NCI-H1048 (cell line): ENCODE measurements around the gene AHCTF1.

Experiments
- DNase-seq: peaks from one replicate; lab custom pipeline; 2025; lab: John Stamatoyannopoulos, UW

Gene AHCTF1

GRCh38 chr1:246798606-246799496 is 132.9 kb downstream of the AHCTF1 start:
- DNase-seq: no peak

- DNase-seq: no peak
Observed at GRCh38 chr1:246798107-246798506, 133.6 kb downstream of the AHCTF1 start.

DNA sequence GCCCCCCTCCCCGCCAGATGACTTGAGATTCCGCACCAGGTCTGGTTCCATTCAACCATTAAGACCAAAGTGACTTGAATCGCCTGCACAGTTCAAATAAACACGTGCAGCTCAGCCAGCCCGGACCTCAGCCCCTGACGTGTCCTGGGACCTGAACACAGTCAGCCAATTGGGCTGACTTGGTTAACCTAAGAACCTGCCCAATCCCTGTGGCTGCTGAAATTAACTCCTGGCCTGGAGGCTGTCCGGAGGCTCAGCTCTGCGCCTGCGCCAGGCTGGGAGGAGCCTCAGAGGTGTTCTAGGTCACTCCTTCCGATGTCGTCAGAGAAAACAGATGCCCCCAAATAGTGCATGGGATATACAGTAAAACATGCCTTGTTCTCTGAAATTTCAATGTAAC is 134.2 kb downstream of the AHCTF1 start:
- DNase-seq: no peak

DNA sequence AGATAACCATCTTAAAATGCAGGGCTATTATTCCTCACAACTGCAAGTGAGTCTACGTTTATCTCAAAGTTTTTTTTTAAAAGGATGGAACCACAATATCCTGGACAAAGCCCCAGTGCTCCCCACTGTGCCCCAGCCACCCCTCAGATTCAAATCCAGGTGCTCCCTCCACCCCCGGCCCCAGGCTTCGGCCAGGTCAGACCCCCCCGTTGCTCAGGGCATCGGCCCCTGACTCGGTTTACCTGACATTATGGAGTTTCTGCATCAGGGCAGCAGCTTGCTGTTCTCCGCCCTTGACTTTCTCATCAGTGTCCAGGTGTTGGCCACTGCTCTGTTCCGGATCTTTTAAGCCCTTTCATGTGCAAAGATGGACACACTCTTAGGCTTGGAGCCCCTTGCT is 134.6 kb downstream of the AHCTF1 start:
- no peak for DNase-seq

- DNase-seq: no peak
Observed at GRCh38 chr1:246795906-246796694, 135.6 kb downstream of the AHCTF1 start.

DNA sequence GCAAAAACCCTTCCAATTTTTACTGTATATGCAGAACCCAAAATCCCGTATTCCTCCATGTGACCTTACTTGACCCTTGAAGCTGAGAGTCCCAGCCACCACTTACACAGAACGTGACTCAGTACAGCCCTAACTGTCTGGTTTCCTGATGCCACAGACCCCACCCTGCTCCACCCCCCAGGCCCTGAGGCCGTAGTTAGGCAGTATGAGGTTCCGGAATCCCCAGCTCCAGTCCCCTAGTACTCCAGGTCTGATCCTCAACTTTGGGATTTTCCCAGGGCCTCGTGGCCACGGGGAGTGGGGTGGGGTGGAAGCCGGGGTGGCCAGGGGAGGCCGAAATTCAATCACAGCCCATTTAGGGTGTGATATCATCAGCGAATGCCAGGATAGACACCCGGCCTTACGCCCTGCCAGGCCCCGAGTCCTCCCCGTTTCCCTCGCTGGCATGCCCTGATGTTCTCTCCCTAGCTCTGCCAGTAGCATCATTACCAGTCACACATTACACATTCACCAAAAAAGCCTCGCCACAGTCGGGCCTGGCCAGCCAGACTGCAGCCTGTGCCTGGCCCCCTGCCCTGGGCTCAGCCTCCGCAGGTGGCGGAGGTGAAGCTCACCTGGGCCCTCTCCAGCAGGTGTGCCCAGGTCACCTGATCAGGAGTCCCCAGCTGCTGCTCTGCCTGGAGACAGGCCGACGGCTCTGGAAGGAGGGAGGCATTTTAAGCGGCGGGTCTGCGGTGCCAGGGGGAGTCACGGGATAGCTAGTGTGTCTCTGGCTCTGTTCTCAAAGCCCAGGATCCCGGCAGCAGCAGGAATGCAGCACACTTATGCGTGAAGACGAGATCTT is 136.7 kb downstream of the AHCTF1 start:
- DNase-seq: no peak

- DNase-seq: no peak
Observed at GRCh38 chr1:246794048-246794827, 137.5 kb downstream of the AHCTF1 start.

DNA sequence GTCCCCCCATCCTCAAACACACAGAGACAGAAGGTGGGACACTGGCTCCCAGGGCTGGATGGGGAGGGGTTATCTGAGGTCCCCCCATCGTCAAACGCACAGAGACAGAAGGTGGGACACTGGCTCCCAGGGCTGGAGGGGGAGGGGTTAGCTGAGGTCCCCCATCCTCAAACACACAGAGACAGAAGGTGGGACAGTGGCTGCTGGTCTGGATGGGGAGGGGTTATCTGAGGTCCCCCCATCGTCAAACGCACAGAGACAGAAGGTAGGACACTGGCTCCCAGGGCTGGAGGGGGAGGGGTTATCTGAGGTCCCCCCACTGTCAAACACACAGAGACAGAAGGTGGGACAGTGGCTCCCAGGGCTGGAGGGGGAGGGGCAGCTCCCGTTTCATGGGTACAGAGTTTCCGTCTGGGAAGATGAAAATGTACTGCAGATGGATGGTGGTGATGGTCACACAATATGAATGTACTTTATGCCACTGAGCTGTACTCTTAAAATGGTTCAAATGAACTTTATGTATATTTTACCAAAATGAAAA is 138.3 kb downstream of the AHCTF1 start:
- no peak for DNase-seq

- no peak for DNase-seq
Observed at GRCh38 chr1:246792603-246793002, 139.1 kb downstream of the AHCTF1 start.

GRCh38 chr1:246791303-246791918 is 140.3 kb downstream of the AHCTF1 start:
- no peak for DNase-seq

GRCh38 chr1:246790833-246791232 is 140.9 kb downstream of the AHCTF1 start:
- no peak for DNase-seq

DNA sequence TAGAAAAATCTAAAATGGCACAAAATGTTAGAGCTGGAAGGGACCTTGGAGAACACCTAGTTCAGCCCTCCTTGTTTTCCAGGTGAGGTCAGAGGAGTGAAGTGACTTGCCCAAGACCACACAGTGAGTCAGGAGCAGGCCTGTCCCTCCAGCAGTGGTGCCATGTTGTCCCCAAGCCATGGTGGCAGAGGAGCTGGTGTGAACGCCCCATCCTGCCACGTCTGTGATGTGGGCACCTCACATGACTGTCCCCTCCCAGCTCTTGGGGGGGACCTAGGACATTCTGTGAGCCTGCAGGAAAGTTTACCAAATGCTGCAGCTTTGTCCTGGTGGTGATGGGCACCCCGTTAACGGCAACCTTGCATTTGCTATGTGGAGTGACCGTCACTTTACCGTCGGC is 141.4 kb downstream of the AHCTF1 start:
- DNase-seq: no peak

DNA sequence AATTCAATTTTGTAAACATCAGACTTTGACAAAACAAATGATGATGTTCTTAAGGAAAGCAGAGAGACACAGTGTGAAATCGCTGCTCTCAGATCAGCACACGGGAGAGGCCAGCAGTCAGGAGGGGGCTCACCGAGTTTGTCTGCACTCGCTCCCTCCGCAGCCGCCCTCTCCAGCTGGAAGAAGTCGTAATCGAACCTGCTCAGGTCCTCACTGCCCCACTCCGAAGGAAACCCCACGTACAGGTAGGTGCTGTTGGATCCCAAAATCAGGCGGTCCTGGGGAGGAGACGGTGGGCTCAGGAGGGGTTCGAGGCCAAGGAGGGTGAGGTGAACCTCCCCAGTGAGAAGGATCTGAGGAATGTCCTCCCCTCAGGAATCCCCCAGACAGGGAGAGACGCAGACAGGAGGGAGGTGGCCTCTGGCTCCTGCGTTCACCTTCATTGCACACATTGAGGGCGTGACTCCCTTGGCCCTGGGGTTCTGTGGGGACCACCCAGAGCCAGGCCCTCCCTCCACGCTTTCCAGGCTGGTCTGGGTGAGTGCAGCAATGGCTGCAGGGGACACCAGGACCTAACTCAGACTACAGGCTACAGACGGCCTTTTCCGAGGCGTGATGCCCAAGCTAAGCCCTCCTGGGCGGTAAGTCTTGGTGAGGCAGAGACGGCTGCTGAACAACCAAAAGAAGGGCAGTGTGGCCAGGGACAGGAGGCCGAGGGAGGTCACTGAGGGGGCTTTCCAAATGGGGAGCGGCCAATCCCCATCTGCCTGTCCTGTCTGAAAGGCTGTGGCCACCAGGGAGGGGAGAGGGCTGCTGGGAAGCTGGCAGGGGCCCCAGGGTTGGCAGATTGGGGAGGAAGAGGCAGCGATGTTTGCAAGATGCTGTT is 142.1 kb downstream of the AHCTF1 start:
- DNase-seq: no peak
